HCT116 (cell line): Measurements from ENCODE around the gene TCF7L2.

Source experiments
- POLR2A ChIP-seq: IDR thresholded peaks from 2 replicates; pipeline ENCODE4 v1.7.0; 2011; ENCODE audit warnings: borderline replicate concordance; ENCODE audit not compliant: insufficient read depth, insufficient read length; ENCODE audit errors: extremely low read depth
- TF ChIP-seq, protein P1 (sequence below), 3 experiments: fragments of 200-600 bp in 1 of 3; sonication (generic) in 1 of 3; IDR thresholded peaks in 2 of 3; conservative IDR thresholded peaks in 1 of 3; 2 replicates each; pipeline ENCODE4 v1.5.1; 2012 to 2017; ENCODE audit warnings: low read depth in 2 of 3, low read length in 2 of 3, antibody characterized with exemption in 1 of 3, borderline replicate concordance in 1 of 3, control low read depth in 1 of 3, mild to moderate bottlenecking in 1 of 3, mixed read lengths in 1 of 3, mixed run types in 1 of 3, moderate library complexity in 1 of 3; ENCODE audit not compliant: insufficient read depth in 1 of 3

GRCh38 chr10:113144576-113144975, 194.5 kb downstream of the TCF7L2 start:
- TF ChIP-seq, protein P1, sequence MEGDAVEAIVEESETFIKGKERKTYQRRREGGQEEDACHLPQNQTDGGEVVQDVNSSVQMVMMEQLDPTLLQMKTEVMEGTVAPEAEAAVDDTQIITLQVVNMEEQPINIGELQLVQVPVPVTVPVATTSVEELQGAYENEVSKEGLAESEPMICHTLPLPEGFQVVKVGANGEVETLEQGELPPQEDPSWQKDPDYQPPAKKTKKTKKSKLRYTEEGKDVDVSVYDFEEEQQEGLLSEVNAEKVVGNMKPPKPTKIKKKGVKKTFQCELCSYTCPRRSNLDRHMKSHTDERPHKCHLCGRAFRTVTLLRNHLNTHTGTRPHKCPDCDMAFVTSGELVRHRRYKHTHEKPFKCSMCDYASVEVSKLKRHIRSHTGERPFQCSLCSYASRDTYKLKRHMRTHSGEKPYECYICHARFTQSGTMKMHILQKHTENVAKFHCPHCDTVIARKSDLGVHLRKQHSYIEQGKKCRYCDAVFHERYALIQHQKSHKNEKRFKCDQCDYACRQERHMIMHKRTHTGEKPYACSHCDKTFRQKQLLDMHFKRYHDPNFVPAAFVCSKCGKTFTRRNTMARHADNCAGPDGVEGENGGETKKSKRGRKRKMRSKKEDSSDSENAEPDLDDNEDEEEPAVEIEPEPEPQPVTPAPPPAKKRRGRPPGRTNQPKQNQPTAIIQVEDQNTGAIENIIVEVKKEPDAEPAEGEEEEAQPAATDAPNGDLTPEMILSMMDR (IDR thresholded peaks at IDR 0.05 in 2 of 3, conservative IDR thresholded peaks at IDR 0.05 in 1 of 3; ENCODE audit: borderline replicate concordance in 1 of 3, insufficient read depth in 1 of 3, low read depth in 2 of 3, low read length in 2 of 3): no peak
- TF ChIP-seq POLR2A: no peak
